ENCODE results near the gene SPAG9. TPM values are rescaled to one million over a fixed set of nuclear protein-coding genes. Genes with fewer than 3 reads are reported as not detected.
A peak's percentile ranks its signal among the peaks of the same experiment; 100 is the strongest.

The SPAG9 gene
- total RNA-seq, 1 experiment from 2014 or later = 54.3 TPM

GRCh38 chr17:50955160-50955559 lies 165.5 kb downstream of the SPAG9 start:
- Histone ChIP-seq H3K79me2 (ENCODE audit: insufficient read depth, low read length) (no peaks in the 10 kb centered on the region), H3K14ac (ENCODE audit: insufficient read depth, low read length) (no peak overlapping the region), H2BK15ac (ENCODE audit: low read depth, low read length) (no peak overlapping the region), H3K9me3 (ENCODE audit: control insufficient read depth, low read depth, low read length) (no peaks in the 10 kb centered on the region), H3K56ac (ENCODE audit: insufficient read length, low read depth, low read length) (no peak overlapping the region), H3K23me2 (ENCODE audit: insufficient read length, low read depth, low read length, poor library complexity, severe bottlenecking) (no peaks in the 10 kb centered on the region), H3T11ph (ENCODE audit: low read length) (no peak overlapping the region), H2BK20ac (ENCODE audit: low read depth, low read length, poor library complexity, severe bottlenecking) (no peak overlapping the region), H3K27ac (ENCODE audit: insufficient read length, low read depth, low read length) (no peak overlapping the region), H3K23ac (ENCODE audit: insufficient read length, low read depth, low read length) (no peak overlapping the region), H3K9ac (ENCODE audit: extremely low read depth, insufficient read length, low read length) (no peak overlapping the region), H2BK5ac (ENCODE audit: insufficient read length, low read length) (no peak overlapping the region), H4K8ac (replicated peaks; ENCODE audit: insufficient read length, low read depth, low read length) (no peak overlapping the region), H2BK120ac (ENCODE audit: low read depth, low read length, poor library complexity, severe bottlenecking) (no peak overlapping the region), H4K5ac (ENCODE audit: insufficient read length, low read depth, low read length) (no peak overlapping the region), H3K4ac (ENCODE audit: low read depth, low read length) (no peak overlapping the region), H4K20me1 (ENCODE audit: control insufficient read depth, insufficient read depth, insufficient read length) (no peaks in the 10 kb centered on the region), H3K4me2 (ENCODE audit: insufficient read depth, insufficient read length, low read length) (no peak overlapping the region), H2AFZ (ENCODE audit: low read length) (no peak overlapping the region), H3K27me3 (ENCODE audit: insufficient read depth, low read length) (no peaks in the 10 kb centered on the region), H2AK5ac (ENCODE audit: insufficient read length, low read length) (no peak overlapping the region), H3K18ac (ENCODE audit: insufficient read length, low read depth, low read length) (no peak overlapping the region), H3K79me1 (ENCODE audit: insufficient read depth, low read depth, low read length, poor library complexity, severe bottlenecking) (no peaks in the 10 kb centered on the region), H3K4me1 (ENCODE audit: insufficient read depth, low read length) (peaks cover 3% of the 10 kb centered on the region; the same call in 1 of the 2 replicates), H2BK12ac (ENCODE audit: insufficient read length, low read depth, low read length) (no peak overlapping the region), H4K91ac (ENCODE audit: insufficient read length, low read depth, low read length) (no peak overlapping the region)
- Mint-ChIP-seq H3K36me3 (ENCODE audit: insufficient read depth in 1 of 3, low read depth in 3 of 3) (no peaks in the 10 kb centered on the region), H3K4me1 (peaks cover 34 to 36% of the 10 kb centered on the region in 2 experiments), H3K27ac (peak overlapping the region in 1 of 3 experiments; percentile 92; a peak in 1 of 7 replicates), H3K9me3 (no peaks in the 10 kb centered on the region), H3K27me3 (ENCODE audit: low read depth) (no peaks in the 10 kb centered on the region), H3K4me3 (no peak overlapping the region)
- DNase-seq = peak; percentile 34
- WGBS (ENCODE audit: extremely low coverage, insufficient read length, low lambda C conversion rate) = no CpG with 5 or more reads among the region's 8 CpGs
- TF ChIP-seq, protein P1, sequence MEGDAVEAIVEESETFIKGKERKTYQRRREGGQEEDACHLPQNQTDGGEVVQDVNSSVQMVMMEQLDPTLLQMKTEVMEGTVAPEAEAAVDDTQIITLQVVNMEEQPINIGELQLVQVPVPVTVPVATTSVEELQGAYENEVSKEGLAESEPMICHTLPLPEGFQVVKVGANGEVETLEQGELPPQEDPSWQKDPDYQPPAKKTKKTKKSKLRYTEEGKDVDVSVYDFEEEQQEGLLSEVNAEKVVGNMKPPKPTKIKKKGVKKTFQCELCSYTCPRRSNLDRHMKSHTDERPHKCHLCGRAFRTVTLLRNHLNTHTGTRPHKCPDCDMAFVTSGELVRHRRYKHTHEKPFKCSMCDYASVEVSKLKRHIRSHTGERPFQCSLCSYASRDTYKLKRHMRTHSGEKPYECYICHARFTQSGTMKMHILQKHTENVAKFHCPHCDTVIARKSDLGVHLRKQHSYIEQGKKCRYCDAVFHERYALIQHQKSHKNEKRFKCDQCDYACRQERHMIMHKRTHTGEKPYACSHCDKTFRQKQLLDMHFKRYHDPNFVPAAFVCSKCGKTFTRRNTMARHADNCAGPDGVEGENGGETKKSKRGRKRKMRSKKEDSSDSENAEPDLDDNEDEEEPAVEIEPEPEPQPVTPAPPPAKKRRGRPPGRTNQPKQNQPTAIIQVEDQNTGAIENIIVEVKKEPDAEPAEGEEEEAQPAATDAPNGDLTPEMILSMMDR (conservative IDR thresholded peaks at IDR 0.05) = no peak

Data from H9 (cell line).